ENCODE data around the gene AGXT. TPM values are rescaled to one million over a fixed set of nuclear protein-coding genes. Genes with fewer than 3 reads are reported as not detected.
A peak's percentile ranks its signal among the peaks of the same experiment; 100 is the strongest.

Gene AGXT
- total and polyA plus RNA-seq, 4 donors, result 254 to 1,572 (median 1,428) TPM

DNA sequence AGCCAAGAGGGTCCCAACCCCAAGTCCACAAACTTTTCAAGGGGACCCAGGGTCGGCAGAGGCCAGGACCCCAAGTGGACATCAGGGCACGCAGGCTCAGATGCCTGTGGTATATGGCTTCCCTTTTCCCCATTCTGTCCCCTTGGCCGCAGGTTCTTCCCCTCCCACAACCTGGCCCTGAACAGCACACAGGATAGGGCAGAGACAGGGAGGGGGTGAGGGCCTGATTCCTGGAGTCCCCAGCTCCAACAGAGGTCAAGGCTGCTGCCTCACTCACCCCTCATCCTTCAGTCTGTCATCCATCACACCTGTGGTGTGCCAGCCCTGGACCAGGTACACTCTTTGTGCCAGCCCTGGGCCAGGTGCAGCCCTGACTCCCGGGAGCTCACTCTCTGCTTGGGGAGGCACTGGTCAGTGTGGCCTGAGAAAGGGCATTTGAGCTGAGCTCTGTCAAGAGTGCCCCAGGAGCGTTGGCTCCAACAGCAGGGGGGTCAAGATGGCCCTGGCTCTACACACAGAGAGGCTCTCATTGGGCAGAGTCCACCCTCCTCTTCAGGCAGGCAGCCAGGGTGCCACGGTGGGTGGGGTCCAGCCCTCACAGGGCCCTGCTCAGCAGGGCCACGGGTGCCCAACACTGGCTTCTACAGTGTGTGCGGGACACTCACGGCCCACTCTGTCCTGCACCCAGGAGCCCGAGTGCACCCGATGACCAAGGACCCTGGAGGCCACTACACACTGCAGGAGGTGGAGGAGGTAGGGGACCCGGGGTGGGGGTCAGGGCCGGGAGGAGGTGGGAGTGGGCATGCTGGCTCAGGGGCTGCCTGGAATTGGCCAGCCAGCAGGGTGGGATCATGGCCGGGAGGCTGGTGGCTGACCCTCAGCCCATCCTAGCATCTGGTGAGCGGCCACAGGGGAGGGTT, 1.6 kb downstream of the AGXT start:
- 39% methylated on average over 15 of the region's 15 CpGs for WGBS
- H3K9me3 ChIP-seq (ENCODE audit: control insufficient read depth in 4 of 4, low read length in 3 of 4), result no peaks in the 10 kb centered on the region
- H3K4me1 ChIP-seq (ENCODE audit: control insufficient read depth in 4 of 4, insufficient read depth in 4 of 4, low read length in 3 of 4), result peaks cover 15 to 90% (median 67%) of the 10 kb centered on the region in 4 donors
- H3K36me3 ChIP-seq (ENCODE audit: control insufficient read depth in 4 of 4, insufficient read depth in 3 of 4, low read depth in 1 of 4, low read length in 3 of 4), result peaks cover 0 to 17% (median 8%) of the 10 kb centered on the region in 4 donors
- peak overlapping the region; percentile 60 to 68 (median 62) for H3K4me3 ChIP-seq (ENCODE audit: low read depth in 1 of 3, low read length in 3 of 3)
- H3K27ac ChIP-seq (ENCODE audit: low read depth in 1 of 2, low read length in 2 of 2), result peak overlapping the region; percentile 76 to 77
- DNase-seq (ENCODE audit: low spot score), result no peak
- TF ChIP-seq, protein P1, sequence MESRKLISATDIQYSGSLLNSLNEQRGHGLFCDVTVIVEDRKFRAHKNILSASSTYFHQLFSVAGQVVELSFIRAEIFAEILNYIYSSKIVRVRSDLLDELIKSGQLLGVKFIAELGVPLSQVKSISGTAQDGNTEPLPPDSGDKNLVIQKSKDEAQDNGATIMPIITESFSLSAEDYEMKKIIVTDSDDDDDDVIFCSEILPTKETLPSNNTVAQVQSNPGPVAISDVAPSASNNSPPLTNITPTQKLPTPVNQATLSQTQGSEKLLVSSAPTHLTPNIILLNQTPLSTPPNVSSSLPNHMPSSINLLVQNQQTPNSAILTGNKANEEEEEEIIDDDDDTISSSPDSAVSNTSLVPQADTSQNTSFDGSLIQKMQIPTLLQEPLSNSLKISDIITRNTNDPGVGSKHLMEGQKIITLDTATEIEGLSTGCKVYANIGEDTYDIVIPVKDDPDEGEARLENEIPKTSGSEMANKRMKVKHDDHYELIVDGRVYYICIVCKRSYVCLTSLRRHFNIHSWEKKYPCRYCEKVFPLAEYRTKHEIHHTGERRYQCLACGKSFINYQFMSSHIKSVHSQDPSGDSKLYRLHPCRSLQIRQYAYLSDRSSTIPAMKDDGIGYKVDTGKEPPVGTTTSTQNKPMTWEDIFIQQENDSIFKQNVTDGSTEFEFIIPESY (IDR thresholded peaks at IDR 0.05), result no peak
- no peak for TF ChIP-seq FOXA1 (IDR thresholded peaks at IDR 0.05)
- no peak for TF ChIP-seq HNF4G (IDR thresholded peaks at IDR 0.05)
- TF ChIP-seq, protein P2, sequence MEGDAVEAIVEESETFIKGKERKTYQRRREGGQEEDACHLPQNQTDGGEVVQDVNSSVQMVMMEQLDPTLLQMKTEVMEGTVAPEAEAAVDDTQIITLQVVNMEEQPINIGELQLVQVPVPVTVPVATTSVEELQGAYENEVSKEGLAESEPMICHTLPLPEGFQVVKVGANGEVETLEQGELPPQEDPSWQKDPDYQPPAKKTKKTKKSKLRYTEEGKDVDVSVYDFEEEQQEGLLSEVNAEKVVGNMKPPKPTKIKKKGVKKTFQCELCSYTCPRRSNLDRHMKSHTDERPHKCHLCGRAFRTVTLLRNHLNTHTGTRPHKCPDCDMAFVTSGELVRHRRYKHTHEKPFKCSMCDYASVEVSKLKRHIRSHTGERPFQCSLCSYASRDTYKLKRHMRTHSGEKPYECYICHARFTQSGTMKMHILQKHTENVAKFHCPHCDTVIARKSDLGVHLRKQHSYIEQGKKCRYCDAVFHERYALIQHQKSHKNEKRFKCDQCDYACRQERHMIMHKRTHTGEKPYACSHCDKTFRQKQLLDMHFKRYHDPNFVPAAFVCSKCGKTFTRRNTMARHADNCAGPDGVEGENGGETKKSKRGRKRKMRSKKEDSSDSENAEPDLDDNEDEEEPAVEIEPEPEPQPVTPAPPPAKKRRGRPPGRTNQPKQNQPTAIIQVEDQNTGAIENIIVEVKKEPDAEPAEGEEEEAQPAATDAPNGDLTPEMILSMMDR (IDR thresholded peaks at IDR 0.05; ENCODE audit: low read depth, low read length, missing input control), result no peak
- peak; percentile 42 to 59 for TF ChIP-seq HNF4A (conservative IDR thresholded peaks at IDR 0.05)
- peak; percentile 43 for TF ChIP-seq SP1 (IDR thresholded peaks at IDR 0.05)
- peak; percentile 26 to 68 for TF ChIP-seq RXRA (IDR thresholded peaks at IDR 0.05)
- TF ChIP-seq, protein P3, sequence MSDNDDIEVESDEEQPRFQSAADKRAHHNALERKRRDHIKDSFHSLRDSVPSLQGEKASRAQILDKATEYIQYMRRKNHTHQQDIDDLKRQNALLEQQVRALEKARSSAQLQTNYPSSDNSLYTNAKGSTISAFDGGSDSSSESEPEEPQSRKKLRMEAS (IDR thresholded peaks at IDR 0.05), result no peak
- TF ChIP-seq YY1 (IDR thresholded peaks at IDR 0.05), result peak; percentile 36
- TF ChIP-seq, protein P4, sequence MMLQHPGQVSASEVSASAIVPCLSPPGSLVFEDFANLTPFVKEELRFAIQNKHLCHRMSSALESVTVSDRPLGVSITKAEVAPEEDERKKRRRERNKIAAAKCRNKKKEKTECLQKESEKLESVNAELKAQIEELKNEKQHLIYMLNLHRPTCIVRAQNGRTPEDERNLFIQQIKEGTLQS (IDR thresholded peaks at IDR 0.05), result no peak
- no peak for TF ChIP-seq NR2F2 (IDR thresholded peaks at IDR 0.05)
- peak; percentile 87 for TF ChIP-seq TAF1 (conservative IDR thresholded peaks at IDR 0.05)
- no peak for TF ChIP-seq EGR1 (IDR thresholded peaks at IDR 0.05; ENCODE audit: low read depth in 2 of 2)
- TF ChIP-seq, protein P5, sequence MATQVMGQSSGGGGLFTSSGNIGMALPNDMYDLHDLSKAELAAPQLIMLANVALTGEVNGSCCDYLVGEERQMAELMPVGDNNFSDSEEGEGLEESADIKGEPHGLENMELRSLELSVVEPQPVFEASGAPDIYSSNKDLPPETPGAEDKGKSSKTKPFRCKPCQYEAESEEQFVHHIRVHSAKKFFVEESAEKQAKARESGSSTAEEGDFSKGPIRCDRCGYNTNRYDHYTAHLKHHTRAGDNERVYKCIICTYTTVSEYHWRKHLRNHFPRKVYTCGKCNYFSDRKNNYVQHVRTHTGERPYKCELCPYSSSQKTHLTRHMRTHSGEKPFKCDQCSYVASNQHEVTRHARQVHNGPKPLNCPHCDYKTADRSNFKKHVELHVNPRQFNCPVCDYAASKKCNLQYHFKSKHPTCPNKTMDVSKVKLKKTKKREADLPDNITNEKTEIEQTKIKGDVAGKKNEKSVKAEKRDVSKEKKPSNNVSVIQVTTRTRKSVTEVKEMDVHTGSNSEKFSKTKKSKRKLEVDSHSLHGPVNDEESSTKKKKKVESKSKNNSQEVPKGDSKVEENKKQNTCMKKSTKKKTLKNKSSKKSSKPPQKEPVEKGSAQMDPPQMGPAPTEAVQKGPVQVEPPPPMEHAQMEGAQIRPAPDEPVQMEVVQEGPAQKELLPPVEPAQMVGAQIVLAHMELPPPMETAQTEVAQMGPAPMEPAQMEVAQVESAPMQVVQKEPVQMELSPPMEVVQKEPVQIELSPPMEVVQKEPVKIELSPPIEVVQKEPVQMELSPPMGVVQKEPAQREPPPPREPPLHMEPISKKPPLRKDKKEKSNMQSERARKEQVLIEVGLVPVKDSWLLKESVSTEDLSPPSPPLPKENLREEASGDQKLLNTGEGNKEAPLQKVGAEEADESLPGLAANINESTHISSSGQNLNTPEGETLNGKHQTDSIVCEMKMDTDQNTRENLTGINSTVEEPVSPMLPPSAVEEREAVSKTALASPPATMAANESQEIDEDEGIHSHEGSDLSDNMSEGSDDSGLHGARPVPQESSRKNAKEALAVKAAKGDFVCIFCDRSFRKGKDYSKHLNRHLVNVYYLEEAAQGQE (IDR thresholded peaks at IDR 0.05), result peak; percentile 40
- TF ChIP-seq JUND (IDR thresholded peaks at IDR 0.05), result peak in 1 of 2 donors; percentile 39
- TF ChIP-seq RAD21 (IDR thresholded peaks at IDR 0.05), result no peak
- no peak for TF ChIP-seq GABPA (IDR thresholded peaks at IDR 0.05 in 1 of 2, conservative IDR thresholded peaks at IDR 0.05 in 1 of 2)
- no peak for TF ChIP-seq FOXA2 (IDR thresholded peaks at IDR 0.05)
- H3K27me3 ChIP-seq (ENCODE audit: control insufficient read depth in 4 of 4, insufficient read depth in 4 of 4, low read length in 3 of 4), result no peaks in the 10 kb centered on the region
- H3K9ac ChIP-seq (ENCODE audit: low read depth in 1 of 2, low read length in 2 of 2), result peak overlapping the region; percentile 68 to 91
